ENCODE measurements around the gene NPAS4.
"Not testable (repeated sequence)": the region's sequence is repeated elsewhere in the genome, so short reads cannot be mapped to it uniquely, and the experiment has no call there.

NPAS4 gene

GRCh38 chr11:66420671-66421476 lies at the start of gene NPAS4:
Gene NPAS4 (plus strand): TSS chr11:66421035. CDS start chr11:66421180, 145 bp downstream.
- no peak for DNase-seq (ENCODE audit: low read depth)

GRCh38 chr11:66371627-66372415 lies 49.0 kb upstream of the NPAS4 start, which contains the start of gene SLC29A2:
Gene SLC29A2 (minus strand): TSS chr11:66371760. CDS start chr11:66371591, 169 bp downstream.
- no peak for DNase-seq (ENCODE audit: low read depth)

- DNase-seq (ENCODE audit: low read depth), result no peak
Observed at GRCh38 chr11:66373265-66373664, 47.6 kb upstream of the NPAS4 start.

- DNase-seq (ENCODE audit: low read depth), result not testable (repeated sequence)
Observed at GRCh38 chr11:66373690-66374287, 47.0 kb upstream of the NPAS4 start.

- DNase-seq (ENCODE audit: low read depth), result not testable (repeated sequence)
Observed at GRCh38 chr11:66380264-66380663, 40.6 kb upstream of the NPAS4 start.

GRCh38 chr11:66384316-66384715 lies 36.5 kb upstream of the NPAS4 start:
- not testable (repeated sequence) for DNase-seq (ENCODE audit: low read depth)

GRCh38 chr11:66386171-66387069 lies 34.4 kb upstream of the NPAS4 start:
- peak; percentile 71 for DNase-seq (ENCODE audit: low read depth)

GRCh38 chr11:66388780-66389386 lies 32.0 kb upstream of the NPAS4 start:
- no peak for DNase-seq (ENCODE audit: low read depth)

GRCh38 chr11:66391322-66391721 lies 29.5 kb upstream of the NPAS4 start:
- DNase-seq (ENCODE audit: low read depth), result no peak

- DNase-seq (ENCODE audit: low read depth), result no peak
Observed at GRCh38 chr11:66393954-66394353, 26.9 kb upstream of the NPAS4 start.

GRCh38 chr11:66407651-66408050 lies 13.2 kb upstream of the NPAS4 start:
- no peak for DNase-seq (ENCODE audit: low read depth)

GRCh38 chr11:66408488-66409214 lies 12.2 kb upstream of the NPAS4 start:
- DNase-seq (ENCODE audit: low read depth), result peak; percentile 91

- DNase-seq (ENCODE audit: low read depth), result no peak
Observed at GRCh38 chr11:66409226-66409625, 11.6 kb upstream of the NPAS4 start.

- no peak for DNase-seq (ENCODE audit: low read depth)
Observed at GRCh38 chr11:66410191-66410590, 10.6 kb upstream of the NPAS4 start.

GRCh38 chr11:66411323-66411722 lies 9.5 kb upstream of the NPAS4 start:
- no peak for DNase-seq (ENCODE audit: low read depth)

- no peak for DNase-seq (ENCODE audit: low read depth)
Observed at GRCh38 chr11:66412110-66412509, 8.7 kb upstream of the NPAS4 start.

- DNase-seq (ENCODE audit: low read depth), result no peak
Observed at GRCh38 chr11:66413167-66413566, 7.7 kb upstream of the NPAS4 start.

GRCh38 chr11:66414120-66414934 lies 6.5 kb upstream of the NPAS4 start:
- DNase-seq (ENCODE audit: low read depth), result no peak

GRCh38 chr11:66415423-66415822 lies 5.4 kb upstream of the NPAS4 start:
- no peak for DNase-seq (ENCODE audit: low read depth)

GRCh38 chr11:66417000-66417399 lies 3.8 kb upstream of the NPAS4 start:
- DNase-seq (ENCODE audit: low read depth), result no peak

Data from HS-27A (cell line).